Activated B cell treated with CpG ODN at 0.5 μM for 24 hours (primary cell): ENCODE measurements around the gene NLN. TPM values are rescaled to one million over a fixed set of nuclear protein-coding genes. Genes with fewer than 3 reads are reported as not detected.

Source experiments
- total RNA-seq: library from RNA; stranded (reverse); gene quantifications from 2 replicates; pipeline ENCODE4 v1.2.3, GENCODE V29; 2022

Gene NLN
- total RNA-seq, 1 donor from 2014 or later, result 16.5 TPM

Other genes with a start within 250 kb of the NLN start
- gene ADAMTS6, start 240.3 kb upstream of the NLN start, total RNA-seq, result 3.2 and 4.1 TPM in 2 replicates
- gene CENPK, start 159.0 kb upstream of the NLN start, total RNA-seq, result 10.7 and 15.1 TPM in 2 replicates
- 57.8 and 69.7 TPM in 2 replicates for gene PPWD1, start 158.9 kb upstream of the NLN start, total RNA-seq
- gene TRIM23, start 97.9 kb upstream of the NLN start, total RNA-seq, result 11.7 and 13.0 TPM in 2 replicates
- 5.7 and 6.2 TPM in 2 replicates for gene SHLD3, start 97.2 kb upstream of the NLN start, total RNA-seq
- 19.3 and 29.0 TPM in 2 replicates for gene TRAPPC13, start 97.2 kb upstream of the NLN start, total RNA-seq
- gene SGTB, start 96 bp upstream of the NLN start, total RNA-seq, result 7.1 and 9.5 TPM in 2 replicates
- gene ERBIN, start 204.4 kb downstream of the NLN start, total RNA-seq, result 77.9 and 88.5 TPM in 2 replicates